ENCODE results near the gene FXYD7. TPM values are rescaled to one million over a fixed set of nuclear protein-coding genes. Genes with fewer than 3 reads are reported as not detected.

Gene FXYD7
- total and polyA plus RNA-seq, 9 of the 15 experiments (the other 6 are each of a cell fraction or from before 2014, with no cell fraction given) = 0.10 to 0.80 (median 0.31) TPM; not detected in 3

DNA sequence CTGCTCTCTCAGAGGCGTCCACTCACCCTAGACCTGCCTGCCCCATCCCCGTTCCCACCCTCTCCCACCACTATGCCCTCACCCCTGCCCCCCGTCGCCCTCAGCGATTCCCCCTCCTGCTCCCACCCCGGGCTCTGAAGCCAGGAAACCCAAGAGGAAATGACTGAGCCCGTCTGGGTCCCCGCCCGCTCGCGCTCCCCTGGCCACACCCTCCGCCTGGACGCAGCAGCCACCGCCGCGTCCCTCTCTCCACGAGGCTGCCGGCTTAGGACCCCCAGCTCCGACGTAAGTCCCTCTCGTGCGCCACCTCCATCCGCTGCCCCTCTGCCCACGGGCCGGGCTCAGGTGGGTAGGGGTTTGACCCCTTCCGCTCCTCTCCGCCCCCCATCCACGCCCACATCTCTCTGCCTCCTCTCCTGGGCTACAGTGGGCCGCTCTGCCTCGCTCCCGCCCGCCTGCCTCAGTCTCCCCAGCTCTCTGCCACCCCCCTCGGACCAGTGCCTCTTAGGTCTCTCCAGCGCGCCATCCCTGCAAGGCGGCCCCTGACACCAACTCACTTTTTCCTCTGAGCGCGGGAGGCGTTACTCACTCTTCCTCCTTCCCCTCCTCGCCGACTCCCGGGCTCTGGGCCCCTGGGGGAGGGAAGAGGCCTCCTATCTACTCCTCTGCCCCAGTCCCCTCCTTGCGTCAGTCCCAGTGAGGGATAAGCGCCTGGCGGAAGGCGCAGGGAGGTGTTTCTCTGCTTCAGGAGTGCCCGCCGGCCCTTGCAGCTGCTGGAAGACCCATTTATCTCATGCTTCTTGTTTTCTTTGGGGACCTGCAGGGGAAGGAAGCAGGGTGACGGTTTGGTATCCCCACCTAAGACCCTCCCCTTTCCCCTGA is 11.7 kb downstream of the FXYD7 start, which contains the start of gene FXYD5 (continued):
- TF ChIP-seq ZBTB40 (IDR thresholded peaks at IDR 0.05) (no peak; the same call in 1 of the 2 replicates), ZBTB40 (CRISPR knock-in tag; IDR thresholded peaks at IDR 0.05) (no peak), ZBTB43 (CRISPR knock-in tag; IDR thresholded peaks at IDR 0.05) (0 out of 2 replicates have a peak, but pooled peaks have one; percentile 50), STAT5A (IDR thresholded peaks at IDR 0.05; ENCODE audit: borderline replicate concordance, low read length) (no peak), SP1 (CRISPR knock-in tag; IDR thresholded peaks at IDR 0.05) (peak; percentile 41), ZNF407 (IDR thresholded peaks at IDR 0.05; ENCODE audit: low read depth) (no peak), BRD9 (IDR thresholded peaks at IDR 0.05; ENCODE audit: low read depth, partially characterized antibody) (peak; percentile 67)
